ENCODE results near the gene DEDD2. TPM values are rescaled to one million over a fixed set of nuclear protein-coding genes. Genes with fewer than 3 reads are reported as not detected.
"Not testable (repeated sequence)": the region's sequence is repeated elsewhere in the genome, so short reads cannot be mapped to it uniquely, and the experiment has no call there.

DEDD2 gene
- total and polyA plus RNA-seq, 10 of the 15 experiments (the other 5 are each of a cell fraction or from before 2014, with no cell fraction given), result 2.5 to 24.7 (median 17.6) TPM

- TF ChIP-seq RELB (IDR thresholded peaks at IDR 0.05; ENCODE audit: low read depth), result no peak
Observed at GRCh38 chr19:42261763-42262162, 44.3 kb upstream of the DEDD2 start (continued).

GRCh38 chr19:42257842-42258241 is 40.4 kb upstream of the DEDD2 start:
- H3K4me2 ChIP-seq (ENCODE audit: control insufficient read depth, insufficient read depth); H3K36me3 ChIP-seq (ENCODE audit: control insufficient read depth in 2 of 2, insufficient read depth in 2 of 2, low read length in 1 of 2); DNase-seq (ENCODE audit: low read depth, low spot score); H3K9ac ChIP-seq (ENCODE audit: control insufficient read depth, insufficient read depth, low read length); FAIRE-seq; H2AFZ ChIP-seq (ENCODE audit: control insufficient read depth, low read depth, low read length); H4K20me1 ChIP-seq (ENCODE audit: control insufficient read depth, insufficient read depth); H3K4me3 ChIP-seq; BruUV-seq (replicated peaks); H3K27me3 ChIP-seq (replicated peaks in 1 of 2; ENCODE audit: control insufficient read depth in 2 of 2, insufficient read depth in 2 of 2, low read length in 1 of 2); ATAC-seq; in situ Hi-C loops (cut with MboI); CTCF ChIA-PET; intact Hi-C loops (cut with micrococcal nuclease; ENCODE audit: unreplicated experiment); H3K9me3 ChIP-seq (replicated peaks; ENCODE audit: control insufficient read depth, insufficient read depth, low read length); H3K4me1 ChIP-seq (ENCODE audit: control insufficient read depth, insufficient read depth, low read length); H3K27ac ChIP-seq (ENCODE audit: control insufficient read depth, insufficient read depth): not testable (repeated sequence)
- ChIA-PET RAD21 (ENCODE audit: unreplicated experiment) (interaction anchor here (0.6 kb wide), 1 partner anchor 13 kb away, joined by 3 read pairs; no protein-coding TSS in a partner anchor), POLR2A (interaction anchor here (1.0 kb wide), 1 partner anchor 15 kb away, joined by 6 read pairs; the partner anchor contains the start of gene GSK3A), SMC1A (ENCODE audit: uncharacterized antibody, unreplicated experiment) (interaction anchor here (0.6 to 0.7 kb wide), 3 partner anchors 14 to 56 kb away, joined by 3 to 4 read pairs (median 4); no protein-coding TSS in a partner anchor)
- WGBS (ENCODE audit: insufficient coverage, insufficient replicate concordance, low lambda C conversion rate, missing lambda C conversion rate), result 46% methylated on average over 3 of the region's 3 CpGs
- peaks cover 19% of the 10 kb centered on the region for H3K79me2 ChIP-seq (ENCODE audit: control insufficient read depth, insufficient read depth, low read length)

Data from GM12878 (cell line).